ENCODE results near the gene SMPD3. TPM values are rescaled to one million over a fixed set of nuclear protein-coding genes. Genes with fewer than 3 reads are reported as not detected.

SMPD3 gene
- total RNA-seq, 1 donor from 2014 or later = 0.38 TPM

- TF ChIP-seq, protein P1, sequence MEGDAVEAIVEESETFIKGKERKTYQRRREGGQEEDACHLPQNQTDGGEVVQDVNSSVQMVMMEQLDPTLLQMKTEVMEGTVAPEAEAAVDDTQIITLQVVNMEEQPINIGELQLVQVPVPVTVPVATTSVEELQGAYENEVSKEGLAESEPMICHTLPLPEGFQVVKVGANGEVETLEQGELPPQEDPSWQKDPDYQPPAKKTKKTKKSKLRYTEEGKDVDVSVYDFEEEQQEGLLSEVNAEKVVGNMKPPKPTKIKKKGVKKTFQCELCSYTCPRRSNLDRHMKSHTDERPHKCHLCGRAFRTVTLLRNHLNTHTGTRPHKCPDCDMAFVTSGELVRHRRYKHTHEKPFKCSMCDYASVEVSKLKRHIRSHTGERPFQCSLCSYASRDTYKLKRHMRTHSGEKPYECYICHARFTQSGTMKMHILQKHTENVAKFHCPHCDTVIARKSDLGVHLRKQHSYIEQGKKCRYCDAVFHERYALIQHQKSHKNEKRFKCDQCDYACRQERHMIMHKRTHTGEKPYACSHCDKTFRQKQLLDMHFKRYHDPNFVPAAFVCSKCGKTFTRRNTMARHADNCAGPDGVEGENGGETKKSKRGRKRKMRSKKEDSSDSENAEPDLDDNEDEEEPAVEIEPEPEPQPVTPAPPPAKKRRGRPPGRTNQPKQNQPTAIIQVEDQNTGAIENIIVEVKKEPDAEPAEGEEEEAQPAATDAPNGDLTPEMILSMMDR (IDR thresholded peaks at IDR 0.05; ENCODE audit: insufficient read depth, low read length, poor library complexity, severe bottlenecking) = peak; percentile 9
- H3K27me3 ChIP-seq (ENCODE audit: control insufficient read depth, insufficient read depth, low read length) = no peaks in the 10 kb centered on the region
- H3K4me3 ChIP-seq (ENCODE audit: low read depth, low read length) = no peak overlapping the region
- H3K36me3 ChIP-seq (ENCODE audit: control insufficient read depth, insufficient read depth, low read length) = no peaks in the 10 kb centered on the region
- no peak for DNase-seq (ENCODE audit: low read depth)
Measured at GRCh38 chr16:68436581-68436980, 11.7 kb downstream of the SMPD3 start.

- TF ChIP-seq, protein P1 (IDR thresholded peaks at IDR 0.05; ENCODE audit: insufficient read depth, low read length, poor library complexity, severe bottlenecking) = no peak
- DNase-seq (ENCODE audit: low read depth) = no peak
- H3K36me3 ChIP-seq (ENCODE audit: control insufficient read depth, insufficient read depth, low read length) = no peaks in the 10 kb centered on the region
- H3K4me3 ChIP-seq (ENCODE audit: low read depth, low read length) = no peak overlapping the region
- H3K27me3 ChIP-seq (ENCODE audit: control insufficient read depth, insufficient read depth, low read length) = no peaks in the 10 kb centered on the region
Measured at GRCh38 chr16:68434624-68435210, 13.6 kb downstream of the SMPD3 start.

GRCh38 chr16:68433316-68433715, 15.0 kb downstream of the SMPD3 start:
- Histone ChIP-seq H3K27me3 (ENCODE audit: control insufficient read depth, insufficient read depth, low read length) (peaks cover 4% of the 10 kb centered on the region), H3K36me3 (ENCODE audit: control insufficient read depth, insufficient read depth, low read length) (no peaks in the 10 kb centered on the region)
- TF ChIP-seq, protein P1 (IDR thresholded peaks at IDR 0.05; ENCODE audit: insufficient read depth, low read length, poor library complexity, severe bottlenecking) = no peak

GRCh38 chr16:68432701-68433100, 15.6 kb downstream of the SMPD3 start:
- Histone ChIP-seq H3K36me3 (ENCODE audit: control insufficient read depth, insufficient read depth, low read length) (no peaks in the 10 kb centered on the region), H3K27me3 (ENCODE audit: control insufficient read depth, insufficient read depth, low read length) (peaks cover 6% of the 10 kb centered on the region), H3K4me3 (ENCODE audit: low read depth, low read length) (no peak overlapping the region)
- TF ChIP-seq, protein P1 (IDR thresholded peaks at IDR 0.05; ENCODE audit: insufficient read depth, low read length, poor library complexity, severe bottlenecking) = no peak
- no peak for DNase-seq (ENCODE audit: low read depth)

More at GRCh38 chr16:68433316-68433715, 15.0 kb downstream of the SMPD3 start:
- H3K4me3 ChIP-seq (ENCODE audit: low read depth, low read length) = no peak overlapping the region
- no peak for DNase-seq (ENCODE audit: low read depth)

DNA sequence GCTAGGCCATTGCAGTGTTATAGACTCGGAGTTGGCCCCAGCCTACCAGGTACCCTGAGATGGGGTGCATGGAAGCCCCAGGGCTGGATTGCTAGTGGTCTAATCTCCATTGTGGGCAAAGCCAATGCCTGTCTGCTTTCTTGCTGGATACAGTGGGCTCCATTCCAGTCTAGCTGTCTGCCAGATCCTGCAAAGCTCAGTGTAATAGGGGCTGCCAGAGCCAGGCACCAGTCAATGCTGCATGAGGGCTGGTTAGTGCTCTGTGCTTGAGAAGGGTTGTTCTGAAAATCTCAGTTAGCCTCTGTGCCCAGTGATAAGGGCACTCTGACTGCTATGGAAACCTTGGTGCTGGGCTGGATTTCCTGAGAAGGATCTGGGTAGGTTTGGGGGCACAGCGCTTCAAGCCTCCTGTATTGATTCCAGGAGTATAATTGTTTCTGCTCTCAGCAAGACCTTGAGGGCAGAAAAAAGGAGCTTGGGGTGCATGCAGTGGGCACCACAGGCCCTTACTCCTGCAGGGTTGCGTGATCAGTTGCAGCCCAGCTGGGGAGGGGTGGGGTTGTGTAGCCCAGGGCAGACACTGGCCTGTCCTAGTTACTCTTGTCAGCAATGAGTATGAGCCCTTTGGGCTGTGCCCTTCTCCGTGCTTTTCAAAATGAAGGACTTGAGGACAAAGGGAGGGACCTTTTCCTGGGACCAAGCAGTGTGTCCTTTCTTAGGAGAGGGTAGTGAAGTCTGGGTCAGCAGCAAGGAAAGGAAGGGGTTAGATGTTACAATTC, 19.0 kb downstream of the SMPD3 start:
- TF ChIP-seq, protein P1 (IDR thresholded peaks at IDR 0.05; ENCODE audit: insufficient read depth, low read length, poor library complexity, severe bottlenecking) = no peak
- Histone ChIP-seq H3K4me3 (ENCODE audit: low read depth, low read length) (no peak overlapping the region), H3K36me3 (ENCODE audit: control insufficient read depth, insufficient read depth, low read length) (no peaks in the 10 kb centered on the region), H3K27me3 (ENCODE audit: control insufficient read depth, insufficient read depth, low read length) (peaks cover 8% of the 10 kb centered on the region)
- DNase-seq (ENCODE audit: low read depth) = no peak

All from kidney epithelial cell (primary cell).